BJ (cell line): ENCODE results near the gene SMG7. TPM values are rescaled to one million over a fixed set of nuclear protein-coding genes. Genes with fewer than 3 reads are reported as not detected.

Source experiments
- CTCF ChIA-PET: fragments of 350-600 bp; formaldehyde crosslinking; extraction: SDS; loops from one replicate; lab custom pipeline; 2021; ENCODE audit warnings: antibody characterized with exemption, inconsistent platforms; lab: Yijun Ruan, JAX
- POLR2A ChIA-PET: fragments of 300-600 bp; sonication (Branson Sonifier 250); formaldehyde crosslinking; extraction: SDS; loops from one replicate; lab custom pipeline; 2021; ENCODE audit warnings: antibody characterized with exemption; lab: Charles Lee
- DNase-seq: peaks from one replicate; pipeline ENCODE4 v3.0.0-alpha.2; 2011; ENCODE audit warnings: low read depth
- H3K27me3 ChIP-seq: 2 replicates; pipeline ENCODE4 v1.6.0; 2011; ENCODE audit warnings: low read length; ENCODE audit not compliant: control insufficient read depth, insufficient read depth
- H3K36me3 ChIP-seq: 2 replicates; pipeline ENCODE4 v1.5.1; 2011; ENCODE audit warnings: low read length; ENCODE audit not compliant: control insufficient read depth, insufficient read depth
- H3K4me3 ChIP-seq: 2 replicates; pipeline ENCODE4 v1.5.1; 2011; ENCODE audit warnings: low read depth, mild to moderate bottlenecking, control low read depth, low read length
- CTCF ChIP-seq: IDR thresholded peaks from 2 replicates; pipeline ENCODE4 v1.5.1; 2011; ENCODE audit warnings: low read depth, mild to moderate bottlenecking, control low read depth, inconsistent platforms, low read length, moderate library complexity; ENCODE audit not compliant: insufficient read depth
- polyA plus RNA-seq: library from polyadenylated mRNA; depleted of rRNA; stranded (reverse); fragments of >200 nt; gene quantifications from 2 replicates; pipeline ENCODE4 v1.2.3, GENCODE V29; 2011

SMG7 gene
- polyA plus RNA-seq, 1 experiment, result 26.1 TPM

- DNase-seq, result no peak
- Histone ChIP-seq H3K27me3 (no peaks in the 10 kb centered on the region; the same call in 1 of the 2 replicates), H3K36me3 (no peaks in the 10 kb centered on the region), H3K4me3 (no peak overlapping the region)
- POLR2A ChIA-PET, result no interaction called here
- CTCF ChIA-PET, result no interaction called here
- no peak for TF ChIP-seq CTCF
Observed at GRCh38 chr1:183456826-183457225, 15.5 kb upstream of the SMG7 start.

GRCh38 chr1:183457449-183457848 lies 14.8 kb upstream of the SMG7 start:
- ChIA-PET CTCF (no interaction called here), POLR2A (no interaction called here)
- TF ChIP-seq CTCF, result no peak
- Histone ChIP-seq H3K36me3 (no peaks in the 10 kb centered on the region), H3K4me3 (no peak overlapping the region), H3K27me3 (no peaks in the 10 kb centered on the region; the same call in 1 of the 2 replicates)
- no peak for DNase-seq

- TF ChIP-seq CTCF, result no peak
- Histone ChIP-seq H3K36me3 (no peaks in the 10 kb centered on the region), H3K27me3 (no peaks in the 10 kb centered on the region; the same call in 1 of the 2 replicates), H3K4me3 (no peak overlapping the region)
- ChIA-PET CTCF (no interaction called here), POLR2A (no interaction called here)
- DNase-seq, result no peak
Observed at GRCh38 chr1:183460596-183460995, 11.7 kb upstream of the SMG7 start.

- ChIA-PET CTCF (no interaction called here), POLR2A (no interaction called here)
- no peaks in the 10 kb centered on the region for H3K36me3 ChIP-seq
- H3K27me3 ChIP-seq, result no peaks in the 10 kb centered on the region; the same call in 1 of the 2 replicates
- TF ChIP-seq CTCF, result no peak
- H3K4me3 ChIP-seq, result no peak overlapping the region
- DNase-seq, result no peak
Observed at GRCh38 chr1:183461350-183461749, 10.9 kb upstream of the SMG7 start.

GRCh38 chr1:183463566-183463965 lies 8.7 kb upstream of the SMG7 start:
- no peak for TF ChIP-seq CTCF
- no peak for DNase-seq
- POLR2A ChIA-PET, result no interaction called here
- Histone ChIP-seq H3K36me3 (no peaks in the 10 kb centered on the region), H3K27me3 (no peaks in the 10 kb centered on the region), H3K4me3 (no peak overlapping the region)
- CTCF ChIA-PET, result no interaction called here
